CD4-positive, alpha-beta T cell treated with Interferon alpha-2 for 1 hour (primary cell): ENCODE measurements around the gene PCDHA4.

Source experiments
- DNase-seq, 2 donors: peaks; one replicate each; pipeline ENCODE4 v3.0.0-alpha.2; 2020 to 2022

PCDHA4 gene

DNA sequence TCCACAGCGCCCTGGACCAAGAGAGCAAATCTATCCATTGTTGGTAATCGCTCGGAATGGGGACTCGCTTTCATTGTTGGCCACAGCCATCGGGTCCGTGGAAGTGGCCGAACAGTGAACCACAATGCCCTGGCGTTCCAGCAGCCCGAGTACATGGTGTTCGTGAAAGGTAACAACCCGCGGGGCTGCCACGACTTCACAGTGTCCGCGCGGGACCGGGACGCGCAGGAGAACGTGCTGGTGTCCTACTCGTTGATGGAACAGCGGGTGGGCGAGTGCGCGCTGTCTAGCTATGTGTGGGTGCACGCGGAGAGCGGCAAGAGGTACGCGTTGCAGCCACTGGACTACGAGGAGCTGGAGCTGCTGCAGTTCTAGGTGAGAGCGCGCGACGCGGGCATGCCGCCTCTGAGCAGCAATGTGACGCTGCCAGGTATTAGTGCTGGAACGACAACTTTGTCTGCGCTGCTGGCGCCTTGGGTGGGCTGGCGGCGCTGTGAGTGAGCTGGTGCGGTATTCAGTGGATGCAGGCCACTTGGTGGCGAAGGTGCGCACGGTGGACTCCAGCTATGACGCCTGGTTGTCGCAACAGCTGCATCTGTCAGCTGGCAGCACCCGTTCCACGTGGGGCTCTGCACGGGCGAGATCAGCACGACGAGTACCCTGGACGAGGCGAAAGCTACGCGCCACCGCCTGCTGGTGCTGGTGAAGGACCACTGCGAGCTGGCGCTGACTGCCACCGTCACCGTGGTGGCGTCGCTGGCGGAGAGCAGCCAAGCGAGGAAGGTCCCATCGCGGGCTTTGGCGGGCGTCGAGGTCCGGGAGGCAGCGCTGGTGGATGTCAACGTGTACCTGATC lies 55.8 kb downstream of the PCDHA4 start:
- no peak for DNase-seq
